DND-41 (cell line): Measurements from ENCODE around the gene CCT7.

ENCODE experiments used
- CTCF ChIP-seq: IDR thresholded peaks from 2 replicates; pipeline ENCODE4 v1.5.1; 2012; ENCODE audit warnings: borderline replicate concordance, low read length, moderate library complexity, mild to moderate bottlenecking; ENCODE audit not compliant: poor library complexity, severe bottlenecking; ENCODE audit errors: extremely low read depth
- EZH2 ChIP-seq: IDR thresholded peaks from 3 replicates; pipeline ENCODE4 v1.6.1; 2012; ENCODE audit warnings: borderline replicate concordance, low read depth, mild to moderate bottlenecking, moderate library complexity, low read length, inconsistent platforms; ENCODE audit not compliant: severe bottlenecking

- peak; percentile 8 for TF ChIP-seq CTCF
- TF ChIP-seq EZH2 = no peak
Measured at GRCh38 chr2:73291461-73292315, 57.6 kb downstream of the CCT7 start.
